Osteocyte (in vitro differentiated cells): ENCODE results near the gene CLTCL1. TPM values are rescaled to one million over a fixed set of nuclear protein-coding genes. Genes with fewer than 3 reads are reported as not detected.

Experiments
- DNase-seq: peaks from one replicate; pipeline ENCODE4 v3.0.0; 2021; ENCODE audit warnings: mixed read lengths; ENCODE audit not compliant: unreplicated experiment; ENCODE audit errors: extremely low spot score
- H3K27ac Mint-ChIP-seq: one replicate; pipeline ENCODE4 v1.8.0; 2021; ENCODE audit warnings: mild to moderate bottlenecking, mixed read lengths; ENCODE audit not compliant: unreplicated experiment
- H3K27me3 Mint-ChIP-seq: one replicate; pipeline ENCODE4 v1.8.0; 2021; ENCODE audit warnings: mixed read lengths; ENCODE audit not compliant: unreplicated experiment
- H3K36me3 Mint-ChIP-seq: one replicate; pipeline ENCODE4 v1.8.0; 2021; ENCODE audit warnings: mixed read lengths; ENCODE audit not compliant: unreplicated experiment
- H3K4me1 Mint-ChIP-seq: one replicate; pipeline ENCODE4 v1.8.0; 2021; ENCODE audit warnings: mixed read lengths; ENCODE audit not compliant: unreplicated experiment
- H3K4me3 Mint-ChIP-seq: one replicate; pipeline ENCODE4 v1.8.0; 2021; ENCODE audit warnings: mild to moderate bottlenecking, moderate library complexity, mixed read lengths; ENCODE audit not compliant: unreplicated experiment
- H3K9me3 Mint-ChIP-seq: one replicate; pipeline ENCODE4 v1.8.0; 2021; ENCODE audit warnings: mixed read lengths; ENCODE audit not compliant: unreplicated experiment
- total RNA-seq: library from RNA; stranded (reverse); gene quantifications from 2 replicates; pipeline ENCODE4 v1.2.1, GENCODE V29; 2021
- TF ChIP-seq, protein P1 (sequence below): fragments of 200-600 bp; sonication (generic); IDR thresholded peaks from 2 replicates; pipeline ENCODE4 v1.5.0; 2021; ENCODE audit warnings: antibody characterized with exemption, mild to moderate bottlenecking, moderate library complexity

Gene CLTCL1
- total RNA-seq, 1 donor from 2014 or later, result 10.1 TPM

DNA sequence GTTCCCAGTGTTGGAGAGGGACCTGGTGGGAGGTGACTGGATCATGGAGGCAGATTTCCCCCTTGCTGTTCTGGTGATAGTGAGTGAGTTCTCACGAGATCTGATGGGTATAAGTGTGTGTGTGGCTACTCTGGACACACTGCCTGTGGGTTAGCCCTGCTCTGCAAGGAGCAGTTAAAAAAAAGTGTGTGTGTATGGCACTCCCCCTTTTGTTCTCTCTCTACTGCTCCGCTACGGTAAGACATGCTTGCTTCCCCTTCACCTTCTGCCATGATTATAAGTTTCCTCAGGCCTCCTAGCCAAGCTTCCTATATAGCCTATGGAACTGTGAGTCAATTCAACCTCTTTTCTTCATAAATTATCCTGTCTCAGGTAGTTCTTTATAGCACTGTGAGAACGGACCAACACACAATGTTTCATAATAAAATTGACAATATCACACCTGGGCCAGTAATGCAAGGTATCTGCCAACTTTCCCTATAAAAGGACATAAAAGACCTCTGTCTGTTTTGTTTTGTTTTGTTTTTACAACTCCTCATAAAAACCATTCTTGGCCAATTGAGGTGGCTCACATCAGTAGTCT, 20.2 kb downstream of the CLTCL1 start:
- no peak overlapping the region for H3K27ac Mint-ChIP-seq
- no peaks in the 10 kb centered on the region for H3K27me3 Mint-ChIP-seq
- DNase-seq, result peak; percentile 1
- H3K9me3 Mint-ChIP-seq, result peaks cover 8% of the 10 kb centered on the region
- TF ChIP-seq, protein P1, sequence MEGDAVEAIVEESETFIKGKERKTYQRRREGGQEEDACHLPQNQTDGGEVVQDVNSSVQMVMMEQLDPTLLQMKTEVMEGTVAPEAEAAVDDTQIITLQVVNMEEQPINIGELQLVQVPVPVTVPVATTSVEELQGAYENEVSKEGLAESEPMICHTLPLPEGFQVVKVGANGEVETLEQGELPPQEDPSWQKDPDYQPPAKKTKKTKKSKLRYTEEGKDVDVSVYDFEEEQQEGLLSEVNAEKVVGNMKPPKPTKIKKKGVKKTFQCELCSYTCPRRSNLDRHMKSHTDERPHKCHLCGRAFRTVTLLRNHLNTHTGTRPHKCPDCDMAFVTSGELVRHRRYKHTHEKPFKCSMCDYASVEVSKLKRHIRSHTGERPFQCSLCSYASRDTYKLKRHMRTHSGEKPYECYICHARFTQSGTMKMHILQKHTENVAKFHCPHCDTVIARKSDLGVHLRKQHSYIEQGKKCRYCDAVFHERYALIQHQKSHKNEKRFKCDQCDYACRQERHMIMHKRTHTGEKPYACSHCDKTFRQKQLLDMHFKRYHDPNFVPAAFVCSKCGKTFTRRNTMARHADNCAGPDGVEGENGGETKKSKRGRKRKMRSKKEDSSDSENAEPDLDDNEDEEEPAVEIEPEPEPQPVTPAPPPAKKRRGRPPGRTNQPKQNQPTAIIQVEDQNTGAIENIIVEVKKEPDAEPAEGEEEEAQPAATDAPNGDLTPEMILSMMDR, result no peak
- H3K4me3 Mint-ChIP-seq, result no peak overlapping the region
- peaks cover 20% of the 10 kb centered on the region for H3K36me3 Mint-ChIP-seq
- H3K4me1 Mint-ChIP-seq, result peaks cover 5% of the 10 kb centered on the region

DNA sequence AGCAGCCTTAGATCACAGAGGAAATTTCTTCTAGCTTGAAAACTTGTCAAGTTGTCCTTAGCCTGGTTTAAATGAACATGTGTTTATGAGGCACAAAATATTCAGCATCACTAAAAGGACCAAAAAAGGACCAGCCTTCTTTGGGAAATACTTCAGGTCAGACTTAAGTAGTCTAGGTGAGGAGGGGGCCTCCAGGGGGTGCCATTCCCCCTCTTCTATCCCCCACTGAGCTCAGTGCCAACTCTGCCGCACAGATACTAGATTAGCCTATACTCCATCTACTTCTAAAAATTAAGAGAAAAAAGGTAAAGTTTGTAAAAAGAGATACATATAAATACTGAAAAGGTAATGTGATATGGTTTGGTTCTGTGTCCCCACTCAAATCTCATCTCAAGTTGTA, 20.6 kb downstream of the CLTCL1 start:
- TF ChIP-seq, protein P1, result no peak
- DNase-seq, result peak; percentile 8
- Mint-ChIP-seq H3K27me3 (no peaks in the 10 kb centered on the region), H3K4me1 (peaks cover 3% of the 10 kb centered on the region), H3K4me3 (no peak overlapping the region), H3K9me3 (peaks cover 13% of the 10 kb centered on the region), H3K36me3 (peaks cover 23% of the 10 kb centered on the region), H3K27ac (no peak overlapping the region)

- peaks cover 14% of the 10 kb centered on the region for H3K9me3 Mint-ChIP-seq
- H3K27ac Mint-ChIP-seq, result no peak overlapping the region
- H3K4me1 Mint-ChIP-seq, result no peaks in the 10 kb centered on the region
- TF ChIP-seq, protein P1, result no peak
- no peaks in the 10 kb centered on the region for H3K27me3 Mint-ChIP-seq
- peaks cover 21% of the 10 kb centered on the region for H3K36me3 Mint-ChIP-seq
- no peak overlapping the region for H3K4me3 Mint-ChIP-seq
- DNase-seq, result no peak
These were observed 24.9 kb downstream of the CLTCL1 start for GRCh38 chr22:19266547-19267086.

DNA sequence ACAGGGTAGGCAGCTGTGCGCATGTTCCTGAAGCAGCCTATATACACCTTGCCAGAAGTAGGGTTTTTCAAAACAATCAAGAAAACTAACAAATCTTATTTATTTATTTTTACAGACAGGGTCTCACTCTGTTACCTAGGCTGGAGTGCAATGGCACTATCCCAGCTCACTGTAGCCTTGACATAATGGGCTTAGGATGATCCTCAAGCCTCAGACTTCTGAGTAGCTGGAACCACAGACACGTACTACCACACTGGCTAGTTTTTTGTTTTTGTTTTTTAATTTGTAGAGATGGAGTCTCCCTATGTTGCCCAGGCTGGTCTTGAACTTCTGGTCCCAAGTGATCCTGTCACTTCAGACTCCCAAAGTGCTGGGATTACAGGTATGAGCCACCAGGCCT, 25.7 kb downstream of the CLTCL1 start:
- Mint-ChIP-seq H3K9me3 (peaks cover 14% of the 10 kb centered on the region), H3K36me3 (peaks cover 18% of the 10 kb centered on the region), H3K27me3 (no peaks in the 10 kb centered on the region), H3K4me1 (no peaks in the 10 kb centered on the region), H3K4me3 (no peak overlapping the region), H3K27ac (no peak overlapping the region)
- no peak for DNase-seq
- TF ChIP-seq, protein P1, result no peak

- Mint-ChIP-seq H3K4me1 (peaks cover 12% of the 10 kb centered on the region), H3K36me3 (peaks cover 7% of the 10 kb centered on the region), H3K27ac (no peak overlapping the region), H3K9me3 (peaks cover under 1% of the 10 kb centered on the region), H3K4me3 (no peak overlapping the region), H3K27me3 (no peaks in the 10 kb centered on the region)
- TF ChIP-seq, protein P1, result no peak
- no peak for DNase-seq
These were observed 30.7 kb downstream of the CLTCL1 start for GRCh38 chr22:19260804-19261203.
